HepG2 (cell line): ENCODE data around the gene ODAD4. TPM values are rescaled to one million over a fixed set of nuclear protein-coding genes. Genes with fewer than 3 reads are reported as not detected.
A peak's percentile ranks its signal among the peaks of the same experiment; 100 is the strongest.

Source experiments
- AGO1 ChIP-seq: fragments of 200-400 bp; formaldehyde crosslinking; IDR thresholded peaks from 2 replicates; pipeline ENCODE4 v1.6.1; 2017; ENCODE audit warnings: mild to moderate bottlenecking, low read depth, low read length, moderate library complexity; ENCODE audit not compliant: poor library complexity, severe bottlenecking
- ATF1 ChIP-seq: IDR thresholded peaks from 2 replicates; pipeline ENCODE4 v1.6.1; 2016; ENCODE audit warnings: mild to moderate bottlenecking, control low read depth
- DDIT3 ChIP-seq: sonication (generic); formaldehyde crosslinking; IDR thresholded peaks from 2 replicates; pipeline ENCODE4 v1.4.0; 2020; ENCODE audit warnings: mild to moderate bottlenecking, missing genetic modification reagents
- FLYWCH1 ChIP-seq: sonication (generic); formaldehyde crosslinking; IDR thresholded peaks from 2 replicates; pipeline ENCODE4 v1.8.1; 2023; ENCODE audit warnings: mild to moderate bottlenecking, missing genetic modification reagents
- GATAD2A ChIP-seq: IDR thresholded peaks from 2 replicates; pipeline ENCODE4 v1.6.1; 2016
- KLF15 ChIP-seq: sonication (generic); formaldehyde crosslinking; IDR thresholded peaks from 2 replicates; pipeline ENCODE4 v1.8.1; 2023; ENCODE audit warnings: borderline replicate concordance, mild to moderate bottlenecking, inconsistent platforms, missing genetic modification reagents, mixed read lengths
- MAFF ChIP-seq: IDR thresholded peaks from 2 replicates; pipeline ENCODE4 v1.6.1; 2011; ENCODE audit warnings: low read depth, low read length, improper control_type of control experiment
- MIXL1 ChIP-seq: IDR thresholded peaks from 2 replicates; pipeline ENCODE4 v1.6.1; 2016
- NCOA5 ChIP-seq: sonication (generic); formaldehyde crosslinking; IDR thresholded peaks from 2 replicates; pipeline ENCODE4 v1.4.0; 2020; ENCODE audit warnings: missing genetic modification reagents
- PTBP1 ChIP-seq: fragments of 200-400 bp; formaldehyde crosslinking; IDR thresholded peaks from 2 replicates; pipeline ENCODE4 v1.6.1; 2018; ENCODE audit warnings: low read length, low read depth; ENCODE audit not compliant: poor library complexity, severe bottlenecking
- RORA ChIP-seq: sonication (generic); formaldehyde crosslinking; IDR thresholded peaks from 2 replicates; pipeline ENCODE4 v1.5.0; 2020; ENCODE audit warnings: mild to moderate bottlenecking, missing genetic modification reagents, moderate library complexity
- SCMH1 ChIP-seq: sonication (generic); formaldehyde crosslinking; IDR thresholded peaks from 2 replicates; pipeline ENCODE4 v1.9.0; 2021; ENCODE audit warnings: missing genetic modification reagents, mild to moderate bottlenecking, borderline replicate concordance
- SETDB1 ChIP-seq: sonication (generic); formaldehyde crosslinking; IDR thresholded peaks from 2 replicates; pipeline ENCODE4 v1.5.1; 2020; ENCODE audit warnings: missing genetic modification reagents, mild to moderate bottlenecking, borderline replicate concordance
- STAT5B ChIP-seq: sonication (generic); formaldehyde crosslinking; IDR thresholded peaks from 2 replicates; pipeline ENCODE4 v1.4.0; 2020; ENCODE audit warnings: missing genetic modification reagents
- TBP ChIP-seq: sonication (generic); formaldehyde crosslinking; IDR thresholded peaks from 2 replicates; pipeline ENCODE4 v1.5.0; 2020; ENCODE audit warnings: missing genetic modification reagents
- ZFAT ChIP-seq: sonication (generic); formaldehyde crosslinking; conservative IDR thresholded peaks from 2 replicates; pipeline ENCODE4 v1.8.1; 2023; ENCODE audit warnings: missing genetic modification reagents, inconsistent platforms
- ZFP36L2 ChIP-seq: sonication (generic); formaldehyde crosslinking; IDR thresholded peaks from 2 replicates; pipeline ENCODE4 v1.4.0; 2020; ENCODE audit warnings: missing genetic modification reagents
- ZNF20 ChIP-seq: sonication (generic); formaldehyde crosslinking; IDR thresholded peaks from 2 replicates; pipeline ENCODE4 v1.4.0; 2020; ENCODE audit warnings: mild to moderate bottlenecking, moderate library complexity, missing genetic modification reagents
- ZNF264 ChIP-seq: sonication (generic); formaldehyde crosslinking; IDR thresholded peaks from 2 replicates; pipeline ENCODE4 v1.4.0; 2020; ENCODE audit warnings: missing genetic modification reagents
- ZNF329 ChIP-seq: sonication (generic); formaldehyde crosslinking; IDR thresholded peaks from 2 replicates; pipeline ENCODE4 v1.9.0; 2021; ENCODE audit warnings: low read depth, mild to moderate bottlenecking, missing genetic modification reagents
- ZNF337 ChIP-seq: sonication (generic); formaldehyde crosslinking; IDR thresholded peaks from 2 replicates; pipeline ENCODE4 v1.5.1; 2020; ENCODE audit warnings: missing genetic modification reagents, low read depth, mild to moderate bottlenecking, borderline replicate concordance
- ZNF383 ChIP-seq: sonication (generic); formaldehyde crosslinking; IDR thresholded peaks from 2 replicates; pipeline ENCODE4 v1.4.0; 2020; ENCODE audit warnings: missing genetic modification reagents, mild to moderate bottlenecking, borderline replicate concordance
- ZNF510 ChIP-seq: sonication (generic); formaldehyde crosslinking; IDR thresholded peaks from 2 replicates; pipeline ENCODE4 v1.4.0; 2020; ENCODE audit warnings: low read depth, mild to moderate bottlenecking, missing genetic modification reagents
- ZNF562 ChIP-seq: sonication (generic); formaldehyde crosslinking; IDR thresholded peaks from 2 replicates; pipeline ENCODE4 v1.8.0; 2022; ENCODE audit warnings: missing genetic modification reagents, borderline replicate concordance
- ZNF7 ChIP-seq: IDR thresholded peaks from 2 replicates; pipeline ENCODE4 v1.6.1; 2016; ENCODE audit warnings: missing biosample characterization, missing genetic modification reagents
- ZNF724P ChIP-seq: sonication (generic); formaldehyde crosslinking; IDR thresholded peaks from 2 replicates; pipeline ENCODE4 v1.8.0; 2022; ENCODE audit warnings: missing genetic modification reagents, borderline replicate concordance
- ZNF761 ChIP-seq: sonication (generic); formaldehyde crosslinking; conservative IDR thresholded peaks from 2 replicates; pipeline ENCODE4 v1.4.0; 2020; ENCODE audit warnings: mild to moderate bottlenecking, missing genetic modification reagents
- ZNF772 ChIP-seq: sonication (generic); formaldehyde crosslinking; IDR thresholded peaks from 2 replicates; pipeline ENCODE4 v1.5.0; 2020; ENCODE audit warnings: mild to moderate bottlenecking, missing genetic modification reagents
- ZNF879 ChIP-seq: sonication (generic); formaldehyde crosslinking; IDR thresholded peaks from 2 replicates; pipeline ENCODE4 v1.8.1; 2023; ENCODE audit warnings: missing genetic modification reagents
- ZNF883 ChIP-seq: sonication (generic); formaldehyde crosslinking; IDR thresholded peaks from 2 replicates; pipeline ENCODE4 v1.5.1; 2020; ENCODE audit warnings: mild to moderate bottlenecking, missing genetic modification reagents; ENCODE audit errors: not compliant biosample characterization
- ZSCAN5A ChIP-seq: sonication (generic); formaldehyde crosslinking; IDR thresholded peaks from 2 replicates; pipeline ENCODE4 v1.8.0; 2022; ENCODE audit warnings: mild to moderate bottlenecking, missing genetic modification reagents, borderline replicate concordance
- polyA plus RNA-seq, 8 experiments: library from polyadenylated mRNA; depleted of rRNA in 3 of 8; stranded (reverse) in 7 of 8; unstranded in 1 of 8; fragments of >200 nt; fragmentation: Illumina TruSeq in 4 of 8; extraction: Trizol in 4 of 8; gene quantifications; 2 replicates each; pipeline versions ENCODE4 v1.2.1 to v1.2.3, GENCODE V29; 2011 to 2016; ENCODE audit warnings: low read depth in 4 of 8, missing spikeins in 1 of 8, mixed read lengths in 1 of 8; ENCODE audit not compliant: insufficient read depth in 1 of 8
- total RNA-seq, 5 experiments: library from RNA; depleted of rRNA; stranded (reverse); fragments of >200 nt; fragmentation: Illumina TruSeq; extraction: Trizol; gene quantifications; 2 replicates each; pipeline ENCODE4 v1.2.3, GENCODE V29; 2016; ENCODE audit warnings: low read depth in 1 of 5
- TF ChIP-seq, protein P1 (sequence below): sonication (generic); formaldehyde crosslinking; IDR thresholded peaks from 2 replicates; pipeline ENCODE4 v1.8.1; 2023; ENCODE audit warnings: mild to moderate bottlenecking, missing genetic modification reagents, borderline replicate concordance

Gene ODAD4
- total and polyA plus RNA-seq, 2 of the 13 experiments (the other 11 are each of a cell fraction or from before 2014, with no cell fraction given): 0.48 to 0.53 TPM

DNA sequence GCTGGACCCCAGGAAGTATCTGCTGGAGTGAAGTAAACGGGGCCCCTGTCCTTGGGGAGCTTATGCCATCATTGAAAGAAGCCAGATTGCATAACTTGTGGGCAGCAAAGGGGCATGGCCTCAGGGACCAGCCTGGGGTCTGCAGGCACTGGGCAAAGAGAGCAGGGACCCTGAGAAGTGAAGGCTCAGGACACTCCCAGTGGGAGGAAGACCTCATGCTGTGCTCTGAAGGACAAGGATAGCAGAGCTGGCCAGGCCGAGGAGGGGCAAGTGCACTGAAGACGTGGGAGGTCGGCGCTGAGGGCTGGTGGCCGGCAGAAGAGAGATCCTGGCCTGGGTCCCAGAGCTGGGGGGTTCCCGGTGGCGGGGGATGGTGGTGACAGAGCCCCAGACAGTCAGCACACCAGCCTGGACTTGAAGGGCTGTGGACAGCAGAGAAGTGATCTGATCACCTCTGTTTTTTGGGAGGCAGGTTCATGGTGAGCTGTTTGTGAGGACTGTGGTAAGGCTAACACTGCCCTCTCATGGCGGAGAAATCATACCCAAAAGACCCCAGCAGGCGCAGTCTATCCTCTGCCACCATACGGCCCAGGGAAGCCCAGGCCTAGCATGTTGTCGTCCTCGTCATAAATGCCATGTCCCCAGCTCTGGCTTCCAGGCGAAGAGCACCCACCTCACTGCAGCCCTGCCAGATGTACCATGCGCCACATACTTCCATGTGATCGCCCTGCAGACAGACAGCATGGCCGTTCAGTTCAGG is 29.1 kb downstream of the ODAD4 start (continued):
- no peak for TF ChIP-seq ZNF20 (CRISPR knock-in tag)
- no peak for TF ChIP-seq DDIT3 (CRISPR knock-in tag)
- no peak for TF ChIP-seq NCOA5 (CRISPR knock-in tag)
- 0 out of 2 replicates have a peak, but pooled peaks have one; percentile 66 for TF ChIP-seq ZNF329 (CRISPR knock-in tag)
- TF ChIP-seq ZNF383 (CRISPR knock-in tag): no peak
- TF ChIP-seq SETDB1: no peak
- no peak for TF ChIP-seq ZNF510
- TF ChIP-seq ZNF562 (CRISPR knock-in tag): no peak
- no peak for TF ChIP-seq MAFF
- TF ChIP-seq ZFAT: no peak
- TF ChIP-seq KLF15 (CRISPR knock-in tag): no peak
- no peak for TF ChIP-seq FLYWCH1
- TF ChIP-seq AGO1: no peak
- TF ChIP-seq ATF1 (CRISPR knock-in tag): no peak
- TF ChIP-seq ZNF879 (CRISPR knock-in tag): 0 out of 2 replicates have a peak, but pooled peaks have one; percentile 60
- TF ChIP-seq PTBP1: no peak
- peak; percentile 95 for TF ChIP-seq ZNF772 (CRISPR knock-in tag)
- no peak for TF ChIP-seq ZNF264 (CRISPR knock-in tag)
- peak; percentile 51; the same call in 1 of the 2 replicates for TF ChIP-seq ZNF7
- TF ChIP-seq GATAD2A: peak; percentile 49
- TF ChIP-seq ZNF761: no peak
- no peak for TF ChIP-seq ZFP36L2 (CRISPR knock-in tag)
- TF ChIP-seq SCMH1 (CRISPR knock-in tag): no peak
- TF ChIP-seq, protein P1, sequence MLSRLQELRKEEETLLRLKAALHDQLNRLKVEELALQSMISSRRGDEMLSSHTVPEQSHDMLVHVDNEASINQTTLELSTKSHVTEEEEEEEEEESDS (CRISPR knock-in tag): no peak
- no peak for TF ChIP-seq STAT5B (CRISPR knock-in tag)
- no peak for TF ChIP-seq ZNF883 (CRISPR knock-in tag)
- TF ChIP-seq RORA (CRISPR knock-in tag): no peak
- TF ChIP-seq MIXL1 (CRISPR knock-in tag): peak; percentile 16; the same call in 1 of the 2 replicates
- TF ChIP-seq TBP (CRISPR knock-in tag): no peak
- TF ChIP-seq ZNF724P (CRISPR knock-in tag): 0 out of 2 replicates have a peak, but pooled peaks have one; percentile 34
- no peak for TF ChIP-seq ZSCAN5A (CRISPR knock-in tag)
- 0 out of 2 replicates have a peak, but pooled peaks have one; percentile 52 for TF ChIP-seq ZNF337
